K562 (cell line): ENCODE measurements around the gene ERVW-1. TPM values are rescaled to one million over a fixed set of nuclear protein-coding genes. Genes with fewer than 3 reads are reported as not detected.

Source experiments
- BMI1 ChIP-seq: fragments of 150-350 bp; IDR thresholded peaks from 2 replicates; pipeline ENCODE4 v1.6.1; 2014; ENCODE audit warnings: low read length
- CBX8 ChIP-seq: fragments of 200-600 bp; sonication (generic); IDR thresholded peaks from 2 replicates; pipeline ENCODE4 v1.6.1; 2012; ENCODE audit warnings: borderline replicate concordance, mixed run types, low read depth, mild to moderate bottlenecking, moderate library complexity, mixed read lengths, low read length, control low read depth, inconsistent platforms; ENCODE audit not compliant: poor library complexity, severe bottlenecking; ENCODE audit errors: extremely low read depth
- CHD1 ChIP-seq: fragments of 200-600 bp; sonication (generic); IDR thresholded peaks from one replicate; pipeline ENCODE4 v1.6.1; 2012; ENCODE audit warnings: mild to moderate bottlenecking, moderate library complexity, low read length, inconsistent platforms
- DDX20 ChIP-seq: fragments of 450-650 bp; IDR thresholded peaks from 2 replicates; pipeline ENCODE4 v1.6.1; 2016; ENCODE audit warnings: missing genetic modification characterization, low read depth, mild to moderate bottlenecking, missing compliant biosample characterization, moderate library complexity
- EHMT2 ChIP-seq: fragments of 450-650 bp; IDR thresholded peaks from 2 replicates; pipeline ENCODE4 v1.6.1; 2018; ENCODE audit warnings: antibody characterized with exemption
- FOXK1 ChIP-seq: sonication (generic); formaldehyde crosslinking; IDR thresholded peaks from 2 replicates; pipeline ENCODE4 v1.8.0; 2022; ENCODE audit warnings: missing genetic modification reagents, mild to moderate bottlenecking, borderline replicate concordance
- GABPB2 ChIP-seq: fragments of 250-450 bp; sonication (Bioruptor Pico); conservative IDR thresholded peaks from 2 replicates; pipeline ENCODE4 v1.5.1; 2021; ENCODE audit warnings: mild to moderate bottlenecking
- IFI16 ChIP-seq: fragments of 250-450 bp; sonication (Bioruptor Pico); IDR thresholded peaks from 2 replicates; pipeline ENCODE4 v2.1.2; 2022; ENCODE audit warnings: mild to moderate bottlenecking, inconsistent platforms
- KHSRP ChIP-seq: fragments of 450-650 bp; IDR thresholded peaks from 2 replicates; pipeline ENCODE4 v1.6.1; 2017
- NFXL1 ChIP-seq: fragments of 450-650 bp; formaldehyde crosslinking; IDR thresholded peaks from 2 replicates; pipeline ENCODE4 v1.4.0; 2021; ENCODE audit warnings: mild to moderate bottlenecking
- NR2C1 ChIP-seq, 2 experiments: fragments of 450-650 bp; IDR thresholded peaks; 2 replicates each; pipeline ENCODE4 v1.6.1; 2017; ENCODE audit warnings: mild to moderate bottlenecking in 2 of 2, antibody characterized with exemption in 1 of 2, inconsistent platforms in 1 of 2, missing compliant biosample characterization in 1 of 2, missing genetic modification characterization in 1 of 2
- NR4A1 ChIP-seq, 2 experiments: fragments of 250-450 bp in 1 of 2; fragments of 450-650 bp in 1 of 2; sonication (Bioruptor Pico) in 1 of 2; IDR thresholded peaks; 2 replicates each; pipeline versions ENCODE4 v1.4.0 to v1.6.1; 2016 to 2020; ENCODE audit warnings: mild to moderate bottlenecking in 2 of 2, missing compliant biosample characterization in 1 of 2, missing genetic modification characterization in 1 of 2, moderate library complexity in 1 of 2
- RUNX1 ChIP-seq: sonication (generic); IDR thresholded peaks from 2 replicates; pipeline ENCODE4 v1.6.1; 2016; ENCODE audit warnings: antibody characterized with exemption, low read depth
- TCF7 ChIP-seq: sonication (generic); IDR thresholded peaks from 2 replicates; pipeline ENCODE4 v1.6.1; 2016; ENCODE audit warnings: antibody characterized with exemption, borderline replicate concordance
- TSC22D4 ChIP-seq: fragments of 450-650 bp; IDR thresholded peaks from 2 replicates; pipeline ENCODE4 v1.6.1; 2016; ENCODE audit warnings: missing genetic modification characterization, missing biosample characterization, control low read depth
- YBX1 ChIP-seq: fragments of 450-650 bp; IDR thresholded peaks from 2 replicates; pipeline ENCODE4 v1.7.1; 2016; ENCODE audit warnings: mild to moderate bottlenecking
- ZNF165 ChIP-seq: fragments of 250-450 bp; sonication (Bioruptor Pico); IDR thresholded peaks from 2 replicates; pipeline ENCODE4 v1.4.0; 2020; ENCODE audit warnings: borderline replicate concordance
- ZNF174 ChIP-seq: fragments of 250-450 bp; sonication (Bioruptor Pico); IDR thresholded peaks from 2 replicates; pipeline ENCODE4 v1.4.0; 2020; ENCODE audit warnings: mild to moderate bottlenecking
- polyA plus RNA-seq, 8 experiments: library from polyadenylated mRNA; depleted of rRNA in 4 of 8; stranded (reverse) in 5 of 8; unstranded in 3 of 8; fragments of >200 nt; fragmentation: Nextera tagmentation in 2 of 8; fragmentation: Illumina TruSeq in 1 of 8; extraction: Ambion mirVana in 2 of 8; extraction: Trizol in 1 of 8; gene quantifications; 2 replicates each; pipeline versions ENCODE4 v1.2.1 to v1.2.3, GENCODE V29; 2011 to 2014; ENCODE audit warnings: inconsistent platforms in 1 of 8, missing spikeins in 1 of 8
- total RNA-seq, 7 experiments: library from RNA; depleted of rRNA in 6 of 7; stranded (reverse); fragments of >200 nt in 6 of 7; fragmentation: Illumina TruSeq in 2 of 7; extraction: Trizol in 2 of 7; gene quantifications; 2 replicates each; pipeline versions ENCODE4 v1.2.1 to v1.2.3, GENCODE V29; 2011 to 2021; ENCODE audit warnings: low replicate concordance in 1 of 7
- TF ChIP-seq, protein P1 (sequence below): sonication (generic); formaldehyde crosslinking; IDR thresholded peaks from 2 replicates; pipeline ENCODE4 v1.8.0; 2022; ENCODE audit warnings: mild to moderate bottlenecking, missing genetic modification reagents
- TF ChIP-seq, protein P2 (sequence below): fragments of 250-450 bp; sonication (Bioruptor Pico); IDR thresholded peaks from 2 replicates; pipeline ENCODE4 v1.8.0; 2022; ENCODE audit warnings: moderate library complexity, mild to moderate bottlenecking, inconsistent platforms
- TF ChIP-seq, protein P3 (sequence below): sonication (generic); formaldehyde crosslinking; IDR thresholded peaks from 2 replicates; pipeline ENCODE4 v1.8.1; 2023; ENCODE audit warnings: mild to moderate bottlenecking, missing genetic modification reagents
- TF ChIP-seq, protein P4 (sequence below): fragments of 450-650 bp; IDR thresholded peaks from 2 replicates; pipeline ENCODE4 v1.6.1; 2016; ENCODE audit warnings: antibody characterized with exemption
- TF ChIP-seq, protein P5 (sequence below): sonication (generic); formaldehyde crosslinking; IDR thresholded peaks from 2 replicates; pipeline ENCODE4 v1.9.0; 2022; ENCODE audit warnings: mild to moderate bottlenecking, missing genetic modification reagents

Gene ERVW-1
- total and polyA plus RNA-seq, 9 of the 15 experiments (the other 6 are each of a cell fraction or from before 2014, with no cell fraction given): not detected

DNA sequence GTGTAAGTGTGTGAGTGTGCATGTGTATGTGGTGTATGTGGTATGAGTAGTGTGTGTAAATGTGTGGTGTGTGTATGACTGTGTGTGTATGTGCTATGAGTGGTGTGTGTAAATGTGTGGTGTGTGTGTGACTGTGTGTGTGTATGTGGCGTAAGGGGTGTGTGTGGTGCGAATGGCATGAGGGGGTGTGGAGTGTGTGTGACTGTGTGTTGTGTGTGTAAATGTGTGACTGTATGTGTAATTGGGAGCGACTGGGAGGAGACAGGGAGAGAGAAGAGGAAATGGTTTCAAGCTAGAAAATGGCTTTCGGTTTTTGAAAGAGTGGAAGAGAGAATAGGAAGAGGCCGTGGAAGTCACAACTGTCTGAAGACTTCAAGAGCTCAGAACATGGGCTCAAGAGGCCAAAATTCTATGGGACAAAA, 54.0 kb downstream of the ERVW-1 start (continued):
- TF ChIP-seq YBX1 (peak; percentile 47; the same call in 1 of the 2 replicates), EHMT2 (peak; percentile 85), NFXL1 (CRISPR knock-in tag) (no peak), TCF7 (no peak), CHD1 (no peak), IFI16 (CRISPR knock-in tag) (no peak), ZNF174 (CRISPR knock-in tag) (no peak), ZNF165 (CRISPR knock-in tag) (no peak), NR2C1 (IDR thresholded peaks at IDR 0.05) (no peak), NR2C1 (tag; IDR thresholded peaks at IDR 0.05) (no peak), TSC22D4 (tag) (peak; percentile 89), CBX8 (no peak), DDX20 (tag) (no peak), BMI1 (no peak), GABPB2 (no peak), FOXK1 (CRISPR knock-in tag) (no peak), RUNX1 (no peak), NR4A1 (CRISPR knock-in tag; IDR thresholded peaks at IDR 0.05) (no peak), NR4A1 (tag; IDR thresholded peaks at IDR 0.05) (0 out of 2 replicates have a peak, but pooled peaks have one; percentile 34), KHSRP (no peak)
- TF ChIP-seq, protein P1, sequence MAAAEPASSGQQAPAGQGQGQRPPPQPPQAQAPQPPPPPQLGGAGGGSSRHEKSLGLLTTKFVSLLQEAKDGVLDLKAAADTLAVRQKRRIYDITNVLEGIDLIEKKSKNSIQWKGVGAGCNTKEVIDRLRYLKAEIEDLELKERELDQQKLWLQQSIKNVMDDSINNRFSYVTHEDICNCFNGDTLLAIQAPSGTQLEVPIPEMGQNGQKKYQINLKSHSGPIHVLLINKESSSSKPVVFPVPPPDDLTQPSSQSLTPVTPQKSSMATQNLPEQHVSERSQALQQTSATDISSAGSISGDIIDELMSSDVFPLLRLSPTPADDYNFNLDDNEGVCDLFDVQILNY: no peak
- TF ChIP-seq, protein P2, sequence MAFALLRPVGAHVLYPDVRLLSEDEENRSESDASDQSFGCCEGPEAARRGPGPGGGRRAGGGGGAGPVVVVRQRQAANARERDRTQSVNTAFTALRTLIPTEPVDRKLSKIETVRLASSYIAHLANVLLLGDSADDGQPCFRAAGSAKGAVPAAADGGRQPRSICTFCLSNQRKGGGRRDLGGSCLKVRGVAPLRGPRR (CRISPR knock-in tag): no peak
- TF ChIP-seq, protein P3, sequence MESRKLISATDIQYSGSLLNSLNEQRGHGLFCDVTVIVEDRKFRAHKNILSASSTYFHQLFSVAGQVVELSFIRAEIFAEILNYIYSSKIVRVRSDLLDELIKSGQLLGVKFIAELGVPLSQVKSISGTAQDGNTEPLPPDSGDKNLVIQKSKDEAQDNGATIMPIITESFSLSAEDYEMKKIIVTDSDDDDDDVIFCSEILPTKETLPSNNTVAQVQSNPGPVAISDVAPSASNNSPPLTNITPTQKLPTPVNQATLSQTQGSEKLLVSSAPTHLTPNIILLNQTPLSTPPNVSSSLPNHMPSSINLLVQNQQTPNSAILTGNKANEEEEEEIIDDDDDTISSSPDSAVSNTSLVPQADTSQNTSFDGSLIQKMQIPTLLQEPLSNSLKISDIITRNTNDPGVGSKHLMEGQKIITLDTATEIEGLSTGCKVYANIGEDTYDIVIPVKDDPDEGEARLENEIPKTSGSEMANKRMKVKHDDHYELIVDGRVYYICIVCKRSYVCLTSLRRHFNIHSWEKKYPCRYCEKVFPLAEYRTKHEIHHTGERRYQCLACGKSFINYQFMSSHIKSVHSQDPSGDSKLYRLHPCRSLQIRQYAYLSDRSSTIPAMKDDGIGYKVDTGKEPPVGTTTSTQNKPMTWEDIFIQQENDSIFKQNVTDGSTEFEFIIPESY (CRISPR knock-in tag): no peak
- TF ChIP-seq, protein P4, sequence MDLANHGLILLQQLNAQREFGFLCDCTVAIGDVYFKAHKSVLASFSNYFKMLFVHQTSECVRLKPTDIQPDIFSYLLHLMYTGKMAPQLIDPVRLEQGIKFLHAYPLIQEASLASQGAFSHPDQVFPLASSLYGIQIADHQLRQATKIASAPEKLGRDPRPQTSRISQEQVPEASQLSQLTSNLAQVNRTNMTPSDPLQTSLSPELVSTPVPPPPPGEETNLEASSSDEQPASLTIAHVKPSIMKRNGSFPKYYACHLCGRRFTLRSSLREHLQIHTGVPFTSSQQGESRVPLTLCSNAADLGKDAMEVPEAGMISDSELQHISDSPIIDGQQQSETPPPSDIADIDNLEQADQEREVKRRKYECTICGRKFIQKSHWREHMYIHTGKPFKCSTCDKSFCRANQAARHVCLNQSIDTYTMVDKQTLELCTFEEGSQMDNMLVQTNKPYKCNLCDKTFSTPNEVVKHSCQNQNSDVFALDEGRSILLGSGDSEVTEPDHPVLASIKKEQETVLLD: peak; percentile 46
- TF ChIP-seq, protein P5, sequence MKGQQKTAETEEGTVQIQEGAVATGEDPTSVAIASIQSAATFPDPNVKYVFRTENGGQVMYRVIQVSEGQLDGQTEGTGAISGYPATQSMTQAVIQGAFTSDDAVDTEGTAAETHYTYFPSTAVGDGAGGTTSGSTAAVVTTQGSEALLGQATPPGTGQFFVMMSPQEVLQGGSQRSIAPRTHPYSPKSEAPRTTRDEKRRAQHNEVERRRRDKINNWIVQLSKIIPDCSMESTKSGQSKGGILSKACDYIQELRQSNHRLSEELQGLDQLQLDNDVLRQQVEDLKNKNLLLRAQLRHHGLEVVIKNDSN (CRISPR knock-in tag): no peak
